Stimulated activated memory B cell treated with anti-CD40 and anti-IgM and Interleukin-4, amounts not matched to agents 10 μg/mL and 1 μg/mL and 100 μg/mL, for 72 hours (primary cell): ENCODE measurements around the gene DPP6.

ENCODE experiments used
- ATAC-seq: fragments of 150-1000 bp; cut with Tn5 transposase; 2 replicates; pipeline ENCODE4 v1.10.0; 2021
- H3K27ac Mint-ChIP-seq: one replicate; pipeline ENCODE4 v1.8.0; 2022; ENCODE audit warnings: mild to moderate bottlenecking, mixed read lengths
- H3K27me3 Mint-ChIP-seq: one replicate; pipeline ENCODE4 v1.8.0; 2022; ENCODE audit warnings: mixed read lengths
- H3K36me3 Mint-ChIP-seq: one replicate; pipeline ENCODE4 v1.8.0; 2022; ENCODE audit warnings: mixed read lengths
- H3K4me1 Mint-ChIP-seq: one replicate; pipeline ENCODE4 v1.8.0; 2022; ENCODE audit warnings: mixed read lengths
- H3K4me3 Mint-ChIP-seq: one replicate; pipeline ENCODE4 v1.8.0; 2022; ENCODE audit warnings: mild to moderate bottlenecking, moderate library complexity, mixed read lengths
- H3K9me3 Mint-ChIP-seq: one replicate; pipeline ENCODE4 v1.8.0; 2022; ENCODE audit warnings: mixed read lengths

Gene DPP6

DNA sequence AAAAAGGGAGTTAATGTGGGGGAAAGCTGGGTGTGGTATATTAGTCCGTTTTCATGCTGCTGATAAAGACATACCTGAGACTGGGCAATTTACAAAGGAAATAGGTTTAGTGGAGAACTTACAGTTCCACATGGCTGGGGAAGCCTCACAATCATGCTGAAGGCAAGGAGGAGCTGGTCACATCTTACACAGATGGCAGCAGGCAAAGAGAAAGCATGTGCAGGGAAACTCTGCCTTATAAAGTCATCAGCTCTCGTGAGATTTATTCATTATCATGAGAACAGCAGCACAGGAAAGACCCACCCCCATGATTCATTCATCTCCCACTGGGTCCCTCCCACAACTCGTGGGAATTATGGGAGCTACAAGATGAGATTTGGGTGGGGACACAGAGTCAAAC lies 836.5 kb downstream of the DPP6 start:
- ATAC-seq = no peak
- H3K9me3 Mint-ChIP-seq = peaks cover 6% of the 10 kb centered on the region
- no peak overlapping the region for H3K27ac Mint-ChIP-seq
- H3K27me3 Mint-ChIP-seq = peaks cover 23% of the 10 kb centered on the region
- H3K4me1 Mint-ChIP-seq = no peaks in the 10 kb centered on the region
- H3K36me3 Mint-ChIP-seq = no peaks in the 10 kb centered on the region
- no peak overlapping the region for H3K4me3 Mint-ChIP-seq

DNA sequence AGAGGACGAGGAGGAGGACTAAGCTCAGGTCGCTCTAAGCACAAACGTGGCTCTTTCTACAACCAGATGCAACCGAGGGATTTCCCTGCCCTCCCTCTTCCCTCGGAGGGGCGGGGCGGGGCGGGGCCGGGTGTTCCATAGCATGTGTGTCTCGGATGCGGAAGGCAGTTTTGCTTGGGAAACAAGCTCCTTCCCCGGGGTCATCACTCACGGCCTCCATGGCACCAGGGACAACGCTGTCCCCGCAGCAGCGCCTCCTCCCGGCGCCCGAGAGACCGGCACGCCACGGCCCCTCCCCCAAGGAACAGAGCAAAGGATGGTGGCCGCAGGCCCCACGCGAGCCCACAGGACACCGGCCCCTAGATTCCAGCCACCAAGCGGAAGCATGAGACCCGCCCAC lies 840.3 kb downstream of the DPP6 start:
- Mint-ChIP-seq H3K4me1 (no peaks in the 10 kb centered on the region), H3K4me3 (no peak overlapping the region), H3K36me3 (no peaks in the 10 kb centered on the region), H3K27ac (no peak overlapping the region), H3K27me3 (peaks cover 23% of the 10 kb centered on the region), H3K9me3 (peaks cover 6% of the 10 kb centered on the region)
- no peak for ATAC-seq

DNA sequence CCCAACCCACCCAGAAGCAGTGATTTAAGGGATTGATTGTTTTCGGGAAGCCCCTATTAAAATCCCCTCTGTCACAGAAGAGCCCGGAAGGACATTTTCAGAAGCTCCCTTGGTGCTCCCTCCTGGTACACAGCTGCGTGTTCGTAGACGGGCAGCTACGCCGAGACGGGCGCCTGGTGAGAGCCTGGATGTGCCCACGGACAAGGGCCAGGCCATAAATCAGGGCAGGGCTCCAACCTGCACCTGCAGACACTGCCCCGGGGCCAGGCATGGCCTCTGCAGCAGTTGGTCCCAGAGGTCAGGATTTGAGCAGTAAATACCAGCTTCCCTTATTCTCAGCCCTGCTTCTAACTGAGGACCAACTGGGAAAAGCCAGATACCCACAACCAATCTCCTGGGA lies 843.9 kb downstream of the DPP6 start:
- Mint-ChIP-seq H3K4me1 (no peaks in the 10 kb centered on the region), H3K9me3 (no peaks in the 10 kb centered on the region)

DNA sequence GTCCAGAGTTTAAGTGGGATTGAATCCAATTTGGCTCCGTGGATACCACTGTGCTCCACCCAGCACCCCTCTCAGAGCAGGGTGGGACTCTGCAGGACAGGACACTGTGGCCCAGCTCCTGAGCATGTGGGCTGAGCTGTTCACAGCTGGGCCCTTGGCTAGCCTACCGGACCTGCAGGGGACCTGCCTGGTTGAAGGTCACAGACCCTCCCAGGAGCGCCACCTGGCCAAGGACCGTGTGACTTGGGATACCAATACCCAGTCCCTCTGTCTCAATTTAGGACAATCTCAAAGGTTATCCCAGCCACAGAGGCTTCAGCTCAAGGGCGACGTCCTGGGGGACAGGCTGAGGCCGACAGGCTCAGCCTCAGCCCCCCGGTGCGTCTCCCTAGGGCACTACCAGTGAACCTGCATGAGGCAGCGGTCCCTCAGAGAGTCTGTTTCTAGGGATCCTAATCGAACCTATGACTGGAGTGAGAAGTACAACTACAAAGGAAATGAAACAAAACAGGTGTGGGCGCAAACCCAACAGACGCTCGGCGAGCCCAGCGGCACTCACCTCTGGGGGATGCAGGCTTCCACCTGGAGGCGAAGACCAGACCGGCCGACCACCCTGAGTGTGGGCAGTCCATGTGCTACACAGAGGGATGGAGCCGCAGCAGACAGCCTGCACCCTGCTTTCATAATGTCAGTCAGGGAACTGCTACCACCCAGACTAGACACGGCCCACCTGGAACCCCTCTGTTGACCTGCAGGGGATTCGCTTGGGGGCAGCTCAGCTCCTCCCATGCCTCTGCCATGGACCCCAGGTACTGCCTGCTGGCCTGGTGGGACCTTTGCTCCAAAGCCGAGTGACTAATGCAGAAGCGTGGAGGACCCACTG lies 847.0 kb downstream of the DPP6 start:
- Mint-ChIP-seq H3K36me3 (no peaks in the 10 kb centered on the region), H3K9me3 (no peaks in the 10 kb centered on the region), H3K27ac (no peak overlapping the region), H3K4me3 (no peak overlapping the region), H3K27me3 (no peaks in the 10 kb centered on the region), H3K4me1 (no peaks in the 10 kb centered on the region)
- ATAC-seq = no peak

More for the DNA sequence above, 843.9 kb downstream of the DPP6 start:
- ATAC-seq = no peak
- no peak overlapping the region for H3K4me3 Mint-ChIP-seq
- H3K36me3 Mint-ChIP-seq = no peaks in the 10 kb centered on the region
- H3K27me3 Mint-ChIP-seq = peaks cover 9% of the 10 kb centered on the region
- H3K27ac Mint-ChIP-seq = no peak overlapping the region

DNA sequence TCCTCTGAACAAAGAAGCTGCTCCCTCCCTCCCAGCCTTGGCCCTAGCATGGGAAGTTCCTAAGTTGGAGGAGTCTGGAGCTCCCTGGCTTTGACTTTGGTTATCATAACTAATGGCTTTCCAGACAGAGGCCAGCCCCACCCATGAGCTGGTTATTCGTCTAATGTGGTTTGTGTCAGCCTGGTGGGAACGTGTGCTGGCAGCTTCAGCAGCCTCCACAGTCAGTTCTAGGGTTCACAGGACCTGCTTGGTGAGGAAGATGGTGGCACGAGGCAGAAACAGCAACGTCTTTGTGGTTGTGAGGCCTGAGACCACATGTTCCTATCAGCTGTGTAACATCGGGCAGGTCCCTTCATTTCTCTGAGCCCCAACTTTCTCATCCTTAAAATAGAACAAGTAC lies 847.7 kb downstream of the DPP6 start:
- Mint-ChIP-seq H3K36me3 (no peaks in the 10 kb centered on the region), H3K4me3 (no peak overlapping the region), H3K27me3 (no peaks in the 10 kb centered on the region), H3K9me3 (no peaks in the 10 kb centered on the region), H3K4me1 (no peaks in the 10 kb centered on the region), H3K27ac (no peak overlapping the region)
- no peak for ATAC-seq

DNA sequence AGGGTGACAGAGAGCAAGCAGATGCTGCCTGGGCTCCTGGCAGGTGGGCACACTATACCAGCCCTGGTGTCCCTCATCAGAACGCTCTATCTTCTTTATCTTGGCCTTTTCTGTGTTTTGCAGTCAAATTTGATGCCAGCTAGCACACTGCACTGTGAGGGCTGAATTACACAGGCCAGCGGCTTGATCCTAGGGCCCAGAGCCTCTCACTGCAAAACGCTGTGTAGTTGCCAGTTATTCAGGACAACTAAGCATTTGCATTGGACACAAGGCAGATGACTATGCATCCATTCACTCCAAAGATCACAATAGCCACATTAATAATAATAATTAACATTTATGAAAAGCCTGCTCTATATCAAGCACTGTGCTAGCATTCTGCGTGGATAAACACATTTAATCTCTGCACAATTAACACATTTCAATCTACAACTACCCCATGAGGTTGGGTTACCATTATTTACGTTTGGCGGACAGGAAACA lies 850.4 kb downstream of the DPP6 start:
- H3K27me3 Mint-ChIP-seq = no peaks in the 10 kb centered on the region
- ATAC-seq = no peak
- H3K4me3 Mint-ChIP-seq = no peak overlapping the region
- H3K36me3 Mint-ChIP-seq = no peaks in the 10 kb centered on the region
- no peak overlapping the region for H3K27ac Mint-ChIP-seq
- no peaks in the 10 kb centered on the region for H3K4me1 Mint-ChIP-seq
- no peaks in the 10 kb centered on the region for H3K9me3 Mint-ChIP-seq

DNA sequence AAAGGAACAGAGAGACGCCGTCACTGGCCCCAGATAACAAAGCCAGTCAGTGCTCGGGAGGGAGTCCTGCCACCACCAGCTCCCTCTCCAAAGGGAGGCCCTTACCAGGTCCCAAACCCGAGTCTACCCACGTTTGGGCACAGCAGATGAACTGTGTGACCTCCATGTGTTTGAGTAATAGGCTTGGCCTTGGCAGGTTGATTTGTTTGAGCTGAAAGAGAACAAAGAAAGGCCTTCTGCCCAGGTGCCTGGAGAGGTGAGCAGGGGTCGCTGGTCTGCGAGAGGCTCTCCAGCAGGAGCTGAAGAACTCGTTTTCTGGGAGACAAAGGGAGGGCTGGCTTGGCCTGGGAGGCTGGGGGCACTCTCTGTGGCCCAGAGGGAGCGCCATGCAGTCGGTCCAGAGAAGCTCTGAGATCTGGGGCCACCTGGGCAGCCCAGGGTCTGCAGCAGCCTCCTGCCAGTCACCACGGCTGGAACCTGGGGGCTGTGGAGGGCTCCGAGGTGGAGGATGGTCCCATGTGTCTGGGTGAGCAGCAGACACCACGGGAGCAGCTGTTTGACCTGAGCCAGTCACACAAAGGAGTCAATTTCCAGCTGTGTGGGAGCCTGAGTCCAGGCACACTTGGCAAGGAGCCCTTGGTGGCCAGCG lies 851.0 kb downstream of the DPP6 start:
- no peaks in the 10 kb centered on the region for H3K27me3 Mint-ChIP-seq
- no peaks in the 10 kb centered on the region for H3K36me3 Mint-ChIP-seq
- no peak for ATAC-seq
- no peaks in the 10 kb centered on the region for H3K9me3 Mint-ChIP-seq
- no peaks in the 10 kb centered on the region for H3K4me1 Mint-ChIP-seq
- no peak overlapping the region for H3K27ac Mint-ChIP-seq
- no peak overlapping the region for H3K4me3 Mint-ChIP-seq

DNA sequence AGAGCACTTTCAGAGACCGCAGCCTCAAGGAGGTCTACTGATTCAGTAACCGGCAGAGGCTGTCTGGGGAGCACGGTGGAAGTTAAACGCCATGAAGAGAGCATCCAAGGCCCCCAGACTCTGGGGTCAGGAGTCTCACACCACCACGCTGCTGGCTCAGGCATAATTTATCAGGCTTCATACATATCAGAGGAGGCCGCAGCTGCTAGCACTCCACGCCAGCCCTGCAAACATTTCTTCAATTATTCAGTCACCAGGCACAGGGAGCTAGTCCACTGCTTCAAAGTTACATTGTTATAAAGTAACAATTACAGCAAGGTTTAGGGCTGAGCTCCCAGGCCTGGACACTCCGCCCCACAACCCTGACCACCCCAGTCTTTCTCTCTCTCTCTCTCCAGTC lies 852.9 kb downstream of the DPP6 start:
- Mint-ChIP-seq H3K4me1 (no peaks in the 10 kb centered on the region), H3K9me3 (no peaks in the 10 kb centered on the region), H3K27me3 (peaks cover 13% of the 10 kb centered on the region), H3K27ac (no peak overlapping the region), H3K36me3 (no peaks in the 10 kb centered on the region), H3K4me3 (no peak overlapping the region)
- ATAC-seq = no peak

DNA sequence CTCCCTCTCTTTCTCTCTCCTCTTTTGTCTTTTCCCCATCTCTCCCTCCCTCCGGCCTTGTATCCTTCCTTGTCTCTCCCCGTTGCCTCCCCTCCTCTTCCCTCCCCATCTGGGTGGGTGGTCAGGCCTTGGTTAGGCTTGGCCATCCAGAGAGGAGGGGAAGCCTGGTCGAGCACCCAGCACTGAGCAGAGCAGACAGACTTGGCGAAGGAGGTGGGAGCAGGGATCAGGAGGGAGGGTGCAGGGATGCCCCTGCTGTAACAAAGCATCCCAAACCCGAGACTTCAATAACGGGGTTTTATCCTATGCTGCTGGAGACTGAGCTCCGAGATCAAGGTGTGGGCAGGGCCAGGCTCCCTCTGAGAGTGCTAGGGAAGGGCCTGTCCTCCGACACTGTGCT lies 853.4 kb downstream of the DPP6 start:
- H3K27ac Mint-ChIP-seq = no peak overlapping the region
- H3K4me1 Mint-ChIP-seq = no peaks in the 10 kb centered on the region
- ATAC-seq = no peak
- H3K36me3 Mint-ChIP-seq = no peaks in the 10 kb centered on the region
- no peaks in the 10 kb centered on the region for H3K9me3 Mint-ChIP-seq
- H3K27me3 Mint-ChIP-seq = peaks cover 14% of the 10 kb centered on the region
- H3K4me3 Mint-ChIP-seq = no peak overlapping the region

DNA sequence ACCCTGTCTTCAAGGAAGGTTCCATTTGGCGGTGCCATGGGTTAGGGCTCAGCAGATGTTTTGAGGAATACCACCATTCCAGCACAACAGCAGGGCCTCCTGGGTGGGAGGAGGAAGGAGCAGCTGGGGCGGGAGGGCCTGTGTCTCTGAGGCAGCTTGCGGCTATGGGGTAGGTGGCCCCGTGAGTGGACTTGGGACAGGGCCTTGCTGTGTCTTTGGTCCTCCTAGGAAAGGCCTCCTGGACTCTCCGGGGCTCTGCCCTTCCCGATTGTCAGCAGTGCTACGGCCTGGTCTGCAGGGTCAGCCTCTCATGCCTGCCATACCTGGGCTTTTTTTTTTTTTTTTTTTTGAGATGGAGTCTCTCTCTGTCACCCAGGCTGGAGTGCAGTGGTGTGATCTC lies 854.0 kb downstream of the DPP6 start:
- H3K4me3 Mint-ChIP-seq = no peak overlapping the region
- no peaks in the 10 kb centered on the region for H3K4me1 Mint-ChIP-seq
- H3K27ac Mint-ChIP-seq = no peak overlapping the region
- H3K36me3 Mint-ChIP-seq = no peaks in the 10 kb centered on the region
- no peak for ATAC-seq
- peaks cover under 1% of the 10 kb centered on the region for H3K9me3 Mint-ChIP-seq
- H3K27me3 Mint-ChIP-seq = peaks cover 20% of the 10 kb centered on the region

DNA sequence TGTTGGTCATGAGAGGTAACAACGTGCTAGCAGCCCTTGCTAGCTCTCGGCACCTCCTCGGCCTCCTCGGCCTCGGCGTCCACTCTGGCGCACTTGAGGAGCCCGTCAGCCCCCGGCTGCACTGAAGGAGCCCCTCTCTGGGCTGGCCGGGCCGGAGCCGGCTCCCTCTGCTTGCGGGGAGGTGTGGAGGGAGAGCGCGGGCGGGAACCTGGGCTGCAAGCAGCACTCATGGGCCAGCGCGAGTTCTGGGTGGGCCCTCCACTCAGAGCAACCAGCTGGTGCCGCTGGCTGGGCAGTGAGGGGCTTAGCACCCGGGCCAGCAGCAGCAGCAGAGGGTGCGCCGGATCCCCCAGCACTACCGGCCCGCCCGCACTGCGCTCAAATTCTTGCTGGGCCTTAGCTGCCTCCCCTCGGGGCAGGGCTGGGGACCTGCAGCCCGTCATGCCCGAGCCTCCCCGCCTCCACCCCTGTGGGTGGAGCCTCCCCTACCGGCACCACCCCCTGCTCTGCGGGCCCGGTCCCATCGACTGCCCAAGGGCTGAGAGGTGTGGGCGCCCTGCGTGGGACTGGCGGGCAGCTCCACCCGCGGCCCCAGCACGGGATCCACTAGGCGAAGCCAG lies 854.6 kb downstream of the DPP6 start:
- ATAC-seq = peak; percentile 34
- peaks cover 3% of the 10 kb centered on the region for H3K9me3 Mint-ChIP-seq
- H3K27ac Mint-ChIP-seq = no peak overlapping the region

DNA sequence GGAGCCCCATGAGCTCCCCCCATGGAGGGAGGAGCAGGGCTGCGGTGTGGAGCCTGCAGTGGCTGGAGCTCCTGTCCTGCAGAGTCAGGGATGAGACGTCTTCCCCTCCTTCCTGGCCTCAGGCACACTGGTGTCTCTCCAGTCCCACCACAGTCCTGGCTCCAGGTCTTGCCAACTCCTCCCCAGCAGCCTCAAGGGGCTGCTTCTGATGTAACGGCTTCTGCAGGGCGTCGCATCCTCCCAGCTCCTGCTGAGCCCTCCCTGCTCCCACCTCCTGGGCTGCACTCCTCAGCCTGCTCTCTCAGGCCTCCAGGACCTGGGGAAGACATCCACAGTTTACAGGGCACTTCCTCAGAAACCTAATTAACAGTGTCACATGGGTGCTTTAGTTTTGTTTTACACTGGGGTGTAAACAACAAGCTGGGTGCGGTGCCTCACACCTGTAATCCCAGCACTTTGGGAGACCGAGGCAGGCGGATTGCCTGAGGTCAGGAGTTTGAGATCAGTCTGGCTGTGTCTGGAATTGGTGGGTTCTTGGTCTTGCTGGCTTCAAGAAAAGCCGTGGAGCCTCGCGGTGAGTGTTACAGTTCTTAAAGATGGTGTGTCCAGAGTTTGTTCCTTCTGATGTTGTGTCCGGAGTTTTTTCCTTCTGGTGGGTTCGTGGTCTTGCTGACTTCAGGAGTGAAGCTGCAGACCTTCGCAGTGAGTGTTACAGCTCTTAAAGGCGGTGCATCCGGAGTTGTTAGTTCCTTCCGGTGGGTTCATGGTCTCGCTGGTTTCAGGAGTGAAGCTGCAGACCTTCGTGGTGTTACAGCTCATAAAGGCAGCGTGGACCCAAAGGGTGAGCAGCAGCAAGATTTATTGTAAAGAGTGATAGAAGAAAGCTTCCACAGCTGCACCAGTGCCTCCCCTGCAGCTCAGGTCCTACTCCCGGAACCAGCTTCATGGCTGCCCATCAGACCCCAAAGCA lies 855.7 kb downstream of the DPP6 start:
- no peak for ATAC-seq
- no peaks in the 10 kb centered on the region for H3K4me1 Mint-ChIP-seq
- no peaks in the 10 kb centered on the region for H3K36me3 Mint-ChIP-seq
- peaks cover 3% of the 10 kb centered on the region for H3K9me3 Mint-ChIP-seq
- no peak overlapping the region for H3K27ac Mint-ChIP-seq
- peaks cover 25% of the 10 kb centered on the region for H3K27me3 Mint-ChIP-seq
- no peak overlapping the region for H3K4me3 Mint-ChIP-seq

More for the DNA sequence above, 854.6 kb downstream of the DPP6 start:
- Mint-ChIP-seq H3K4me1 (no peaks in the 10 kb centered on the region), H3K4me3 (no peak overlapping the region), H3K36me3 (no peaks in the 10 kb centered on the region), H3K27me3 (peaks cover 25% of the 10 kb centered on the region)

DNA sequence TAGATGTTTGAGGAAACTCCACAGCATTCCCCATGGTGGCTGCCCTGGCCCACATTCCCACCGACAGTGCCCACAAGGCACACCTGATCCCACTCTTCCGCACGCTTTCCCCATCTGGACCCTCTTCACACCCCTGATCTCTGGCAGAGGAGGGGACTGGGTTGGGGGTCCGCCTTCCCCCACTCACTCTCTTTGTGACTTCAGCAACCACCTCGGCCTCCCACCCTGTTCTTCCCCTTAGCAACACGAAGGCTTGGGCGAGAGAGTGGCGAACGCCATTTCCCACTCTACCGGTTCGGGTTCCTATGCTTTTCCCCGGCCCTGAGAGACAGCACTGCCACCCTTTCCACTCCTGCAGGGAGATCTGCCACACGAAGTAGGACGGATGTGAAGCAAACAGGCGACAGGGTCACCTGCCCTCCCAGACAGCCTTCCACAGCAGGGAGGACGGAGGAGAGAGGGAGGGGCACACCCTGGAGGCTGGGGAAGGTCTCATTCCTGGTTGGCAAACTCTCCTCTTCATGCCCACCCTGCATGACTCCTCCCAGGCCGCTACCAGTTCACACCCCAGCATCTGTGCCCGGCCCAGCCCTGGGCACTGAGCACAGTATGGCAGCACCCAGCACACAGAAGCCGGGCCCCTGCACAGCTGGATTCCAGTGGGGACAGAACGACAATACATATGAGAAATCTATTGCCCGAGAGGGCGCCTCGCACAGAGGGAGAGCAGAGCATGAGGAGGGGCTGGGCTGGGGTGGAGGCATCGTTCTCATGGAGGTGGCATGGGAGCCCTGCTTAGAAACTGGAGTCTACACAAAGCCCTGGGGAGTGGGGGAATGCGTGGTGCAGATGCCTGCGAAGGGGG lies 857.3 kb downstream of the DPP6 start:
- Mint-ChIP-seq H3K4me3 (no peak overlapping the region), H3K36me3 (no peaks in the 10 kb centered on the region), H3K9me3 (peaks cover 3% of the 10 kb centered on the region), H3K27me3 (peaks cover 36% of the 10 kb centered on the region), H3K27ac (no peak overlapping the region), H3K4me1 (peaks cover 6% of the 10 kb centered on the region)
- ATAC-seq = no peak

DNA sequence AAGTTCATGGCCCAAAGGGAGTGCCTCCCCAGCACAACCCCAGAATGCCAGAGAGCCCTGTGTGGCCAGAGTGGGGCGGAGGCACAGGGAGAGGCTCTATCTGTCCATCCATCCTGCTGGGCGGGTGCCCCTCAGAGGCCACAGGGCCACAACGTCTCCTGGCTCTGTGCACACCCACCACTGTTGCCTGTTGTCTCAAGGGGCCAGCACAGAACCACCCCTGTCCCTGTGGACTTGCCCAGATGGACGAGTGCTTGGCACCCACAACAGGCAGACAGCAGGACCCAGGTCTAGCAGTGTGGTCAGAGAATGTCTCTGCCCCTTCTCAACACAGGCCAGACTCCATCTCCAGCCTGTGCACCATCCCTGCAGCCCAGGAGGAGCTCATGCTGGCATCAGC lies 857.9 kb downstream of the DPP6 start:
- Mint-ChIP-seq H3K27ac (no peak overlapping the region), H3K4me1 (peaks cover 6% of the 10 kb centered on the region), H3K4me3 (no peak overlapping the region), H3K27me3 (peaks cover 42% of the 10 kb centered on the region), H3K9me3 (peaks cover 3% of the 10 kb centered on the region), H3K36me3 (no peaks in the 10 kb centered on the region)
- ATAC-seq = no peak
